HG03520 (cell line): ENCODE measurements around the gene ASIC1.

Source experiments
- ATAC-seq: cut with Tn5 transposase; IDR thresholded peaks from one replicate; pipeline ENCODE4 v1.9.1; 2021; ENCODE audit warnings: mild to moderate bottlenecking, moderate library complexity; ENCODE audit not compliant: unreplicated experiment

Gene ASIC1

DNA sequence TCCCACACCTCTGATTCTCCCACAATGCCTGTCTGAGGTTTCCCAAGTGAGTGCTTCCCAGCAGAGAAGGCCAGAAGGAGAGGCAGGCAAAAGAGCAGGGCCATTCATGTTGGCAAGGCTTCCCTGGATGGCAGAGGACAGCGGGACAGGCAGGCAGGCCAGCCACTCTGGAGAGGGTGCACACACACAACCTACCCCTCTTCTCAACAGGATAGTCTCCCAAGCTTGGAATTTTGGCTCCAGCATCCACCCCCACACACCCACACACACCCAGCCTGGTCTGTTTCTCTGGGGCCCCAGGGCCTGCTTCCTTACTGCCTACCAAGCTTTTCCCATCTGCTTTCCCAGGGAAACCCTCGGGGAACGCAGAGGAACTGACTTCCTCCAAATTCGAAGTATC is 16.7 kb upstream of the ASIC1 start:
- ATAC-seq: no peak

DNA sequence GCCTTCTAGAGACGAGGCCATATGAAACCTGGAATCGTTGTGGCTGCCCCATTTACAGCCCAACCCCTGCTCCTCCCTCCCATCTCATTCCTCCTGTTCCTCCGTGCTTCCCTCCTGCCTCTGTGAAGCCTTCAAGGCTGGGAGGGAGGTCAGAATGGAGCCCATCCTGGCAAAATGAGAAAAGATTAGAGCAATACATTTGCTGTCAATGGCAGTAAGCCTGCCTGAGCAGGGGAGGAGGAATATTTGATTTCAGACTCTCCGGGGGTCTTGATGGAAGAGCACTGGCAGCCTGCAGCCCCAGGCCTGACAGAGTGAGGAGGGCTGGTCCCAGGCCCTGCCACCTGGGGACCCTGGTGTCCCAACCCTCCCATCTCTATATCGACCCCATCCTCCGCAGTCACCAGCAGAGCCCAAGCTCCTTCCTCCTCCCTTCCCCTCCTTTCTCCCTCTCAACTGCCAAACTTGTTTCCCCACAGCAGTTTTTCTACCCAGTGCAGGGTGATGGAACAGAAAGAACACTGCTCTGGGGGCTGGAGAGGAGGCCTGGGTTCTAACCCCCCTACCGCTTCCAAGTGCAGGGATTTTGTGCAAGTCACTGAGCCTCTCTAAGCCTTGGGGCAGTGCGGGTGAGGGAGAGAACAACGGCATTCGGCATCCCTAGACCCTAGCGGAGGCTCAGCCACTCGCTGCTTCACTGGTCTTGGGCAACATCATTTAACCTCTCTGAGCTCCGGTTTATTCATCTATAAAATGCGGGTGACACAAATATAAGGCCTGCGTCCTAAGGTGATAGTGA is 16.1 kb upstream of the ASIC1 start:
- no peak for ATAC-seq

DNA sequence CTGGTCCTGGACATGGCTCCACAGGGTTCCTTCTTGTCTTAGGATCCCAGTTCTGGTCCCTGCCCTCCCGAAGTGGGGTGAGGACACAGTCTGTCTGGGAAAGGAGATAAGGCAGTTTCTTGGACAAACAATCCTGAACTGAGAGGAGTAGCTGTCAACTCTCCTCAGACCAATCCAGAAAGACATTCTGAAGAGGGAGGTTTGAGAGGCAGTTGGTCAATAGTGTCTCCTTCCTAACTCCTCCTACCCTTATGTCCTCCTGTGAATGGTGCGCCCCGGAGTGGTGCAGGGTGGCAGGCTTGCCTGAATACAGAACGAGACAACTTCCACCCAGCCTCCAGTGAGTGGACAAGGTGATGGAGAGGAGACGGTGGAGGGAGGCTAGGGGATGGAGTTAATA is 15.4 kb upstream of the ASIC1 start:
- ATAC-seq: no peak

DNA sequence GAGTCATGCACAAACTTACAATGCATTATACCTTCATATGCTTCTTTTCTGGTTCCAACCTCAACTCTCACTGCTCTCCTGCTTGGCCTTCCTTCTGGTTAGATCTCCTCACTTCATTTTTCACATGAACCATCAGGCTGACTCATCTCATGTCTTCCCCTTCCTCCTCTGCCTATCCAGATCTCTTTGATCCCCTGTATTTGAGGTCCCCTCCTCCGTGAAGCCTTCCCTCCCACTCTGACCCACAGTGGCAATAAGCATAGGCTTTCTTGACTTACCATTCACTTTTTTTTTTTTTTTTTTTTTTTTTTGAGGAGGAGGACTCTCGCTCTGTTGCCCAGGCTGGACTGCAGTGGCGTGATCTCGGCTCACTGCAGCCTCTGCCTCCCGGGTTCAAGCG is 14.7 kb upstream of the ASIC1 start:
- no peak for ATAC-seq

DNA sequence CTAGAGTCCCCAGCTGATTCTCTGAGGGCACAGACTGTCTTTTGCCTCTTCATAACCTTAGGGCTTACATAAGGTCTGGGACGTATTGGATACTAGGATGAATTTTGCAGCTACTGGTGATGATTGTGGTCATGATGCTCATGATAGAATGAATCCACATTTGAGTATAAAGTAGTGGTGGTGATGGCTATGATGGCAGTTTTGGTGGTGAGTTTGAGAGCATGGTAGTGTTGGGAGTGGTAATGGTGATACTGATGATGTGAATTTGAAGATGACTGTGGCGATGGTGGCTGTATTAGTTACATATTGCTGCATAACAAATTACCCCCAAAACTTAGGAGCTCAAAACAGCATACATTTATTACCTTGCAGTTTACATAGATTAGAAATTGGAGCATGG is 14.1 kb upstream of the ASIC1 start:
- ATAC-seq: no peak

DNA sequence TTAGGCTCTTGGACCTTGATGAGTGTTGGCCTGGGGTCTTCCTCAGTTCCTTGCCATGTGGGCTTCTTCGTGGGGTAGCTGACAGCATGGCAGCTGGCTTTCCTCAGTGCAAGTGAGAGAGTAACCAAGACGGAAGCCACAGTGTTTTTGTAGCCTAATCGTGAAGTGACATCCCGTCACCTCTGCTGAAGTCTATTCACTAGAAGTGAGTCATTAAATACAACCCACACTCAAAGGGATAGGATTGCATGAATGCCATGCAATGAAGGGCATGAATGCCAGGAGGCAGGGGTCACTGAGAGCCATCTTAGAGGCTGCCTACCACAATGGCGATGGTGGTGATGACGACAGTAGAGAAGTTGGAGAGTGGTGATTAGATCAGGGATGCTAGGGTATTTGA is 13.5 kb upstream of the ASIC1 start:
- ATAC-seq: no peak

DNA sequence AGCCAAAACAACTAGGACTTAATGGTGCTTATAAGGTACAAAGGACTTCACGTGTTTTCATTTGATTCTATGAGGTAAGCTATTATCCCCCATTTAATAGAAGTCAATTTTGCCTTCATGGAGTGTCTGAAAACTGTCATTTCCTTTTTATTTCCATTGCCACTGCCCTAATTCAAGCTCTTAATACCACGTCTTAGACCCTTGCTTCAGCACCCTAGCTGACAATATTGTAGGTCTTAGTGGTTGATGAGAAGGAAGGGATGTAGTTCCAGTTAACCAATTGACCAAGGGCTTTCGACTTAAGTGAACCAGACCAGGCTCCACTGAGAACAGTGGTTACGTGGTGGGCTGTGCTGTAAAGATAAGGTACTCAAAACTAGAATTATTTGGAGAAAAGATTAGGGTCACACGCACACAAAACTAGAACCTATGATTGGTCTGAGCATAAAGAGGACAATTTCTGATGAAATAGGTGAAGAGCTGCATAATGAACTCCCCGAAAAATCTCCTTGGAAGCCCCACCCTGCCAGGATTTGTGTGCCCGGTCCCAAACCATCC is 9.6 kb upstream of the ASIC1 start:
- ATAC-seq: no peak

DNA sequence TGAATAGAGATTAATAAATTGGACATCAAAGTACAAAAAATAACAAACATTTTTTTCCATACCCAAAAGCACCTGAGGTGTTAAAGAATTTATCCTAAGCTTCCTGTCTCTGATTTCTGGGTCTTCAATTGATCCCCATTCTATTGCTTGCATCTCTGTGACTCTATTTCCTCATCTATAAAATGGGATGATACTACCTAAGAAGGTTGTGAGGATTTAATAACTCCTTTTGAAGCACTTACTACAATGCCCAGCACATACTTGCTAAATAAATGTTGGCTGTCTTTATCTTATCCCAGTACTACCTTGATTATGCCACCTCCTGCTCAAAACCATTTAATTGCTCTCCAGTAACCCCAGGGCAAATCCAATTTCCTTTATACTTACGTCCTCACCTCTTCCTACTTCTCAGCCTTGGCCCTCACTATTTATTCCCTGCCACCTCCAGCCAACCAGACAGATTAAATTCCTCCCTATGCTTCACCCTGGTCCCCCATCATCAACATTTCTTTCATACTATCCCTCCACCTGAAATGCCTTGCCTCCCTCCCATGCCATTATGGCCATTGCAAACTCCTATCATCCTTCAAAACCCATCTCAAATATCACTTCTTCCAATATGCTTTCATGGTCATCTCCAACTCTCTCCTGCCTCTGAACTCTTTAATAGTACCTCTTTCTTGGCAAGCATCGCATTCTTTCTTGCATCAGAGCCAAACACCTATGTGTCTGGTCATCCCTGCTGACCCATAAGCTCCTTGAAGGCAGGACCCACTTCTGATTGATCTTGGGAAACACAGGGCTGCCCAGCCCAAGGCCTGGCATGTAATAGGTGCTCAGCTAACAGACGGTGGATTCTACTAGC is 7.9 kb upstream of the ASIC1 start:
- no peak for ATAC-seq

DNA sequence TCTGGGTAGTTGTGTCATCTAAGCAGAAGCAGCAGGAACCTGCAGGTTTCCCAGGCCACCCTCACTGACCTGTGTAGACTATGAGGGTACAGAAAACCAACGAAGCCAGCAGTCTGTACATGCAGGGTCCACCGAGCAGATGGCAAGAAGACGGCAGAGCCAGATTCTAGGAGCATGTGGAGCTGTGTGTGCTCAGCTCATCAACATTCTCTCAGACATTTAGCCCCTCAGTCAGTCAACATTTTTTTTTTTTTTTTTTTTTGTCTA is 7.3 kb upstream of the ASIC1 start:
- no peak for ATAC-seq

DNA sequence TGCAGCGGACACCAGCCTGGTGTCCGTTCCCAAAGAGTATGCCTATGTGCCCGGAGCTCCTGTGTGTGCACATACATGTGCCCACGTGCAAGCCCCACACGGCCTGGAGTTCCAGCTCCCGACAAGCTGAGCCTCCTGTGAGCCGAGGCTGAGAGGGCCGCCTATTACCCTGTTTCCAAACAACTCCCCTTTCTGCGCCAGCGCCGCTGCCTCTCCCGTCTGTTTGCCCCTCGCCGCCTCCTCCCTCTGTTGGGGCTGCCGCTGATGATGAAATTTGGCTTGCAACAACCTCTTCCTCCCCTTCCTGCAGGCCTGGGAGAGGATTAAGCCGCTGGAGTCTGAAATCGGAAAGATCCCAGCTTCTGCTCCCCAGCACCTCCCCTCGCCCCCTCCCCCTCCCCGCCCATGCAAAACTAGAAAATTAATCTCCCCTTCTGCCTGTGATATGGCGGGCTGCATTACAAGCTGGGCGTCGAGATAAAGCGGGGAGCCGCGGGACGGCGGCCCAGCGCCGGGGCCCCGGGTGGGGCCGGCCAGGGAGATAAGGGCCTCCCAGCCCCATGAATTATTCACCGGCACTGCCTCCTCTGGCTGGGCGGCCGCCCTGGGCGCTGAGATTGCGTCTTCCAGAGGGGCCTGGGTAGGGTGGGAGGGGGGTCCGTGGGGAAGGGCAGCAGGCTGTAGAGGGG is 6.8 kb upstream of the ASIC1 start:
- no peak for ATAC-seq

DNA sequence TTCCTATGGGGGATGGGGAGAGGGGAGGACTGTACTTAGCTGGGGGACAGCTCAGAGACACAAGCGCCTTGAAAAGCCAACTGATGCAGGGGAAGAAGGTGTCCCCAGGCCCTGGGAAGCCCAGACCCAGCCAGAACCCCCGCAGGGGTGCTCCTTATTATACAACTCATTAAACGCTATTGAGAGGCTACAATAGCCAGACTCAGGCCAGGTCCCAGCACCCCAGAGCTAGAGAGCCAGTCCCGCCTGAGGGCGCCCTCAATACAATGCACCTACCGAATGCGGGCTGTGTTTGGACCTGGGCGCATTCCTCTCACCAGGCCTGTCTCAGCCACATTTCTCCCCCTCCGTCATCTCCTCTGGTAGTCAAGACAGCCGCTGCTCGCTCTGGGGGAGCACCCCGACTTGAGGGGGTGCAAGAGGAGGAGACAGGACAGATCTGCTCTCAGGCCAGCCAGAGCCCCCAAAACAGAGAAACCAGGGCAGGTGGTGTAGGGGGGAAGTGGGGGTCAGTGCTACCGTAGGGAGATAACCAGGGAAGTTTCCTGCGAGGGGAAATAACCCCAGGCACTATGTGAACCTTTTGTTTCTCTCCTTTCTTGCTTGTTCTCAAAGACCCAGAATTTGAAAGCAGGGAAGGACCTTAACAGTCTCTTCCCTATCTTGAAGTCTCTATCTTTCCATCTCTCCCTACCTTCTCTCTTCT is 6.1 kb upstream of the ASIC1 start:
- ATAC-seq: no peak

DNA sequence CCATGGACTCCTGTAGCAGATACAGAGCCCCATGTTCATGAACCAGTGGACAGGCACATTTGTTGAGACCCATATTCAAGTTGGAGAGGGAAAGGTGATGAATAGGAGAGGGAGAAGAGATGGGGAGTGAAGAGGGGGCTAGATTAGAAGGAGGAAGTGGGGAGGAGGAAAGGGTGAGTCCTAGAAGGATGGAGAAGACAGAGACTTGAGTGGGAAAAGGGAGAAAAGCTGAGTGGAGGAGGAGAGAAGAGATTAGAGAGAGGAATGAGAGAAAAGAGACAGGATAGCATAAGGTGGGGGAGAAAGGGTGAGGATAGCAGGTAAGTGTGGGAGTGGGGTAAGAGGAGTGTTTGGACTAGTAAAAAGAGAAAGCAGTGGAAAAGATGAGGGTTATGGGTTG is 4.9 kb upstream of the ASIC1 start:
- no peak for ATAC-seq

DNA sequence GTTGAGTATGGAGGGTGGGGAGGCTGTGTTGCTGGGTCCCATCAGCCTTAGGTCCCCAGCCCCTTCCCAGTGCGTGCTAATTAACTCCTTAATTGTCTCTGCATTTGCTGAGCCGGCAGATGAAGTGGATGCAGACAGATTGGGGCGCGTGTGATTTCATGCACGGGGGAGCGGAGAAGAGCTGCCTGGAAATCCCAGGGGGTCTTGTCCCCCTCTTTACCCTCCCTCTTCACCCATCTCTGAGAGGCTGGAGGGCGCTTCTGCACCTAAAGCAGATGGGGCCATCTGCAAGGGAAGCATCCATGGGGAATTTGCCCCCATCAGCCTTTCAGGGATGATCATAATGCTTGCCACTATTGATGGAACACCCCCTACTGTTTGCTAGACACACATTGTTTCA is 4.4 kb upstream of the ASIC1 start:
- no peak for ATAC-seq

DNA sequence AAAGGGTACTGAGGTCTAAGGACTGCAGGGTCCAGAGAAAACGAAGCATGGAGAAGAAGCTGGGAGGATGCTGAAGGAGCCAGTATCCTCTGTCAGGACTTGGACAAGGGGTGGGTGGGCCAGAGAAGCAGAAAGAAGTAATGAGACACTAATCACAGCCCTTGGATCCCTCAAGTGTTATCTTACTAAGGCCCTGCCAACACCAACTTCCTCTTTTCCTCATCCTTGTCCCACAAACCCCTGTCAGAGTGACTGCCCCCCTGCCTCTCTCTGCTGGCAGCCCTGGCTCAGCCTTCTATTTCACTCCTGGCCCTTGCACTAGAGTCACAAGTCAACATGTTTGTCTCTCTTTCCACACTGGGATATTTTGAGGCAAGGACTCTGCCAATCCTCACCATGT is 3.8 kb upstream of the ASIC1 start:
- no peak for ATAC-seq

DNA sequence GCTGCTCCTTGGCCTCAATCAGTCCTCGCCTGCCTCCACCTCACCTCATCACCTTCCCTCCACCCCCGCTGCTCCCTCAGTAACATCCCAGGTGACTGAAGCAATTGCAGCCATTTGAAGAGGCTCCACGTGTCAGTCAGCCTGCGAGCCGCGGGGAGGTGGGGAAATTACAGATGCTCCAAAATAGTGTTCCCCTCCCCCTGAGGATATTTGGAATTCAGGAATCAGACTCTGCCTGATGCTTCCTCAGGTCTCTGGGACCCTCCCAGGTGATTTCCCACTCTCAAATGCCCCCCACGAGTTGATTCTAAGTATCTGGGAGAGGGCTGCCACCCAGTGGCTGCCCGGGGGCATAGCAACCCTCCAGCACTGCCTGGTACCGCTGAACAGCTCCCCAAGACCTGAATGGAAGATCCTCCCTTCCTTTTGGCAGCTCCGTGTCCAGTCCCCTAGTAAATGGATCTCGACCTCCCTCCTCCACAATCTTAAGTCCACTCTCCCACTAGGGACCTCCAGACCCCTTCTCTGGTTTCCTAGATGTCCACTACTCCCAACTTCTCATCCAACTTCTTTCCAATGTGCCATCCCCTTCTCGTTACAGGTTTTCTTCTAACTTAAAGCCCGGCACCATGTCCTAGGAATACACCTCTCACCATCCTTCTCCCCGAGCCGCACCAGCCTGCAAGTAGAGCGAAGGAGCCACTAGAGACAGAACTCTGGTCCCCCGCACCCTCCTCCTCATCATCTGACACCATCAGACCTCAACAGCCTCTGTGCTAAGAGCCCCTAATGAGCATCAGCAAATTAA is 1.4 kb upstream of the ASIC1 start:
- no peak for ATAC-seq

DNA sequence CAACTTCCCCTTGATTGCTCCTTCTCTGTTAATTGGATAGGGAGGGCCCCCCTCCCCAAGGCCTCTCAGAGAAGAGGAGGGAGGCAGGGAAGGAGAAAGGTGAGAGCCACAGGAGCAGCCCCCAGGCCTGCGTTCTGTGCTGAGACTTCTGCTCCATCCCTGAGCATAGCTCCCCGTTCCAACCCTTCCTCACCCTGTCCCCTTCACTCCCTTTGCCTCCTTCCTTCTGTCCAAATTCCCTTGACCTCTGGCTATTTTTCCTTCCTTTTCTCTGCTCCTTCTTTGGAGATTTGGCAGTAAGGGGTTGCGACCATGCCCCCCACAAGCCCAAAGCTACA is 788 bp upstream of the ASIC1 start:
- ATAC-seq: no peak

DNA sequence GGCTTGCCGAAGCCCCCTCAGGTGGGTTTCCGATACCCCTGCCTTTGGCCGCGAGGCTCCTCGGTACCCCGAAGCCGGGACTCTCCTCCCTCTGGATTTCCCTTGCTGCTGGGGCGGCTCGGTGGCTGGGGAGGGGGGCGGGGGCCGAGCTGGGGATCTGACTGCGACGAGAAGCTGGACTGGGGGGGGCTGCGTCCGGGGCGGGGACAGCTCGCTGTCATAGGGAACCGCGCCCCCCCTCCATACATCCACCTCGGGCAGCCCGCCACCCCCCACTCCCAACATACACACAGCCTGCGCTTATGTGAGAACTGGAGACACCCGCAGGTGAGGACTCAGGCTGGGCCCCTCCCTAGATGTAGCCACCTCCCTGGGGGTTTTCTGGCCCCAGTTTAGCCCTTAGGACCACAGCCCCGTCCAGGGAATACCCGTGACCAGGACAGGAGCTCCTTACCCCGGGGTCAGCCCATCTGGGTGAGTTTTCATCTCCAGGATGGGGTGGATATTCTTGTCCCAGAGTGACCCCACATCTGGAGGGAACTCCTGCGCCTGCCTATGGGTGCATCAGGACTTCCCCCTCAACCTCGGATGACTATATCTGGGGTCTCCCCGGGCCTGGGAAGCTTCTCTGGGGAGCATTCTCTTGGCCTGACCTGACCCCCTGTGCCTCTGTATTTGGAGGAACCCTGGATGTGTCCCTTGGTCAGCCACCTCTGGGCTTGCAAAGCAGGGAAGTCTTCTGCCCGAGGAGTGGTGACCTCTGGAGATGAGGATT is 687 bp downstream of the ASIC1 start:
- ATAC-seq: no peak

DNA sequence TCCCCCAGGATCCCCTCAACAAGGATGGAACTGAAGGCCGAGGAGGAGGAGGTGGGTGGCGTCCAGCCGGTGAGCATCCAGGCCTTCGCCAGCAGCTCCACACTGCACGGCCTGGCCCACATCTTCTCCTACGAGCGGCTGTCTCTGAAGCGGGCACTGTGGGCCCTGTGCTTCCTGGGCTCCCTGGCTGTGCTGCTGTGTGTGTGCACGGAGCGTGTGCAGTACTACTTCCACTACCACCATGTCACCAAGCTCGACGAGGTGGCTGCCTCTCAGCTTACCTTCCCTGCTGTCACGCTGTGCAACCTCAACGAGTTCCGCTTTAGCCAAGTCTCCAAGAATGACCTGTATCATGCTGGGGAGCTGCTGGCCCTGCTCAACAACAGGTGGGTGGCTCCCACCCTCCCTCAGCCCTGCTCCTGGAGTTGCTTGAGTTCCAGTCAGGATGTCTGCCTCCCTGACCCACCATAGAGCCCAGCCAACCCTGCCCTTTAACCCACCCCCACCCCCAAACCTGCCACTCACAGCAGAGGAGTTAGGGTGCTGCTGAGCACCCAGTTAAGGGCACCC is 1.4 kb downstream of the ASIC1 start:
- no peak for ATAC-seq

DNA sequence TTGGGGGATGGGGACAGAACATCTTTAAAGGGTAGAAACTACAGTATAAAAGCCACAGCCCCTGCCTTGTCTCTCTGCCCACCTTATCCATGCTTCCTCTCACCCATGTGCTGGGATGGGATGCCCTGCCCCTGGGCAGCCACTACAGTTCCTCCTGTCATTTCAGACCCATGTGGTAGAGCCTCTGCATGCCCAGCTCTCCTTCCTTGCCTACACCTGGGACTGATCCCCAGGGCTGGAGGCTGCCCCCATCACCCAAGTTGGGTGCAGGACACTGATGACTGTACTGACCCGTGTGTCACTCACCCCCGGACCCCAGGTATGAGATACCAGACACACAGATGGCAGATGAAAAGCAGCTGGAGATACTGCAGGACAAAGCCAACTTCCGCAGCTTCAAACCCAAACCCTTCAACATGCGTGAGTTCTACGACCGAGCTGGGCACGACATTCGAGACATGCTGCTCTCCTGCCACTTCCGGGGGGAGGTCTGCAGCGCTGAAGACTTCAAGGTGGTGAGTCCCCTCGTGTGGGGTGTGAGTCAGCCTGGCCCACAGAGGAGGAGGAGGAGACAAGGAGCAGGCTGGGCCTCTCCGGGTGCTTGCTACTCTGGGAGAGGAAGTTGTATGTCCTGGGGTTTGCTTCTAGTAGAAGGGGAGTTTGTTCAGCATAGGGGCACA is 2.2 kb downstream of the ASIC1 start:
- no peak for ATAC-seq
